Endodermal cell (in vitro differentiated cells): ENCODE results near the gene HOXA4. TPM values are rescaled to one million over a fixed set of nuclear protein-coding genes. Genes with fewer than 3 reads are reported as not detected.

Experiments used
- DNase-seq: peaks from one replicate; pipeline ENCODE4 v3.0.0-alpha.2; 2017
- H3K27ac ChIP-seq: 2 replicates; pipeline ENCODE4 v1.5.1; 2013; ENCODE audit warnings: mild to moderate bottlenecking, low read depth, low read length, moderate library complexity
- H3K27me3 ChIP-seq: 2 replicates; pipeline ENCODE4 v1.6.1; 2013; ENCODE audit warnings: mild to moderate bottlenecking, low read length, moderate library complexity; ENCODE audit not compliant: insufficient read depth, control insufficient read depth, poor library complexity, severe bottlenecking
- H3K36me3 ChIP-seq: 2 replicates; pipeline ENCODE4 v1.7.0; 2013; ENCODE audit warnings: mild to moderate bottlenecking, low read length, moderate library complexity; ENCODE audit not compliant: control insufficient read depth, insufficient read depth
- H3K4me1 ChIP-seq: one replicate; pipeline ENCODE4 v1.7.0; 2013; ENCODE audit warnings: low read length; ENCODE audit not compliant: control insufficient read depth, insufficient read depth
- H3K4me3 ChIP-seq: 2 replicates; pipeline ENCODE4 v1.5.1; 2013; ENCODE audit warnings: mild to moderate bottlenecking, low read length, moderate library complexity
- H3K9ac ChIP-seq: 2 replicates; pipeline ENCODE4 v1.6.1; 2013; ENCODE audit warnings: mild to moderate bottlenecking, low read length, moderate library complexity; ENCODE audit not compliant: poor library complexity, severe bottlenecking; ENCODE audit errors: extremely low read depth
- H3K9me3 ChIP-seq: 2 replicates; pipeline ENCODE4 v1.6.1; 2013; ENCODE audit warnings: mild to moderate bottlenecking, low read length, moderate library complexity; ENCODE audit not compliant: control insufficient read depth
- H3K27ac Mint-ChIP-seq: 2 replicates; pipeline ENCODE4 v1.8.0; 2020; ENCODE audit warnings: mixed read lengths
- H3K27me3 Mint-ChIP-seq: 2 replicates; pipeline ENCODE4 v1.8.0; 2021; ENCODE audit warnings: mild to moderate bottlenecking, mixed read lengths; ENCODE audit not compliant: insufficient read depth
- H3K36me3 Mint-ChIP-seq: 2 replicates; pipeline ENCODE4 v1.8.0; 2020; ENCODE audit warnings: low read depth, mixed read lengths
- H3K4me1 Mint-ChIP-seq: 2 replicates; pipeline ENCODE4 v1.8.0; 2020; ENCODE audit warnings: mixed read lengths
- H3K4me3 Mint-ChIP-seq: 2 replicates; pipeline ENCODE4 v1.8.0; 2020; ENCODE audit warnings: mild to moderate bottlenecking, moderate library complexity, mixed read lengths
- H3K9me3 Mint-ChIP-seq: 2 replicates; pipeline ENCODE4 v1.8.0; 2020; ENCODE audit warnings: mild to moderate bottlenecking, mixed read lengths
- WGBS, 2 experiments: methylation state at CpG; one replicate each; pipeline versions ENCODE4 v1.1.5 to v1.1.7; 2013; ENCODE audit warnings: missing lambda C conversion rate in 2 of 2, mixed read lengths in 1 of 2; ENCODE audit not compliant: insufficient coverage in 1 of 2, insufficient read length in 1 of 2; 5-methylcytosine and 5-hydroxymethylcytosine counted together
- total RNA-seq, 2 donors: library from RNA; stranded (reverse); fragmentation: NEBNext Ultra II Directional in 1 of 2; extraction: Animal tissue kit (Norgen Biotek cat#: 25700) in 1 of 2; gene quantifications; 2 replicates in 1 of 2; 3 replicates in 1 of 2; pipeline ENCODE4 v1.2.1, GENCODE V29; 2021
- TF ChIP-seq, protein P1 (sequence below): fragments of 200-600 bp; sonication (generic); conservative IDR thresholded peaks from 2 replicates; pipeline ENCODE4 v1.5.0; 2021; ENCODE audit warnings: antibody characterized with exemption, mild to moderate bottlenecking

The HOXA4 gene
- total RNA-seq, 2 donors from 2014 or later: not detected

DNA sequence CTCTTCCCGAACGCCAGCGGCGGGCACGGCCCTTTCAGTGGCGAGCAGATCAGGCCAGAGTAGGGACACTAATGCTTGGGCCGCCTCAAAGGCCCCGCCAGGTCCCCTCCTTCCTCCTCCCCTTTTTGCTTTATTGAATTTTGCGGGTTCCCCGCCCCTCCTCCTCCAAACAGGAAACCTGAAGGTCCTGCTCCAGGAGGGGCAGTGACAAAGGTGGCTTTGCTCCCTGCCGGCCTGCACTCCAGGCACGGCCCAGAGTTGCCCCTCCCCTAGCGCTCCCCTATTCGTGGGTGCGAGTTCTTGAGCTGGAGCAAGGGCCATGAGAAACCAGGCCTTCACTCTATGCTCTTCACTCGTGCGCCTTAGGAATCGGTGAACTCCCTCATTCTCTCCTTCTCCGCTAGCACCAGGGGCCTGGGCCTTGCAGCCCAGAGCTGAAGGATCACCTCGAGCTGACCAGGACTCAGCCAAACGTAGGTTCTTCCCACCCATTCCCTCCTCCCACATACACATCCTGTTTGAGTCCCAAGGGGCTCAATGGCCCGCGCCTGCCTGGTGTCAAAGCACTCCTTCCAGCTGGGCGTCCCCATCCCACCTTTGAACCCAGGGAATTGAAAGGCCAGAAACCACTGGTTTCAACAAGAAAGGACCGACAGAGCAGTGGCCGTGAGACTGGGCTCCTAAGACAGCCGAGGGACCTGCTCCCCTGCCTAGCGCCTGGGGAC lies 17.6 kb upstream of the HOXA4 start:
- Mint-ChIP-seq H3K4me1 (peaks cover 4% of the 10 kb centered on the region), H3K36me3 (no peaks in the 10 kb centered on the region), H3K9me3 (peaks cover 15% of the 10 kb centered on the region), H3K27ac (no peak overlapping the region), H3K27me3 (peaks cover 100% of the 10 kb centered on the region), H3K4me3 (no peak overlapping the region)
- Histone ChIP-seq H3K9me3 (peaks cover 18% of the 10 kb centered on the region), H3K4me3 (no peak overlapping the region), H3K4me1 (no peaks in the 10 kb centered on the region), H3K27me3 (peaks cover 100% of the 10 kb centered on the region), H3K9ac (no peak overlapping the region), H3K36me3 (no peaks in the 10 kb centered on the region), H3K27ac (peak overlapping the region; percentile 24)
- WGBS, 2 experiments: 25 to 57% methylated on average over 10 to 28 of the region's 28 CpGs
- peak; percentile 65 for DNase-seq
- TF ChIP-seq, protein P1, sequence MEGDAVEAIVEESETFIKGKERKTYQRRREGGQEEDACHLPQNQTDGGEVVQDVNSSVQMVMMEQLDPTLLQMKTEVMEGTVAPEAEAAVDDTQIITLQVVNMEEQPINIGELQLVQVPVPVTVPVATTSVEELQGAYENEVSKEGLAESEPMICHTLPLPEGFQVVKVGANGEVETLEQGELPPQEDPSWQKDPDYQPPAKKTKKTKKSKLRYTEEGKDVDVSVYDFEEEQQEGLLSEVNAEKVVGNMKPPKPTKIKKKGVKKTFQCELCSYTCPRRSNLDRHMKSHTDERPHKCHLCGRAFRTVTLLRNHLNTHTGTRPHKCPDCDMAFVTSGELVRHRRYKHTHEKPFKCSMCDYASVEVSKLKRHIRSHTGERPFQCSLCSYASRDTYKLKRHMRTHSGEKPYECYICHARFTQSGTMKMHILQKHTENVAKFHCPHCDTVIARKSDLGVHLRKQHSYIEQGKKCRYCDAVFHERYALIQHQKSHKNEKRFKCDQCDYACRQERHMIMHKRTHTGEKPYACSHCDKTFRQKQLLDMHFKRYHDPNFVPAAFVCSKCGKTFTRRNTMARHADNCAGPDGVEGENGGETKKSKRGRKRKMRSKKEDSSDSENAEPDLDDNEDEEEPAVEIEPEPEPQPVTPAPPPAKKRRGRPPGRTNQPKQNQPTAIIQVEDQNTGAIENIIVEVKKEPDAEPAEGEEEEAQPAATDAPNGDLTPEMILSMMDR: no peak

DNA sequence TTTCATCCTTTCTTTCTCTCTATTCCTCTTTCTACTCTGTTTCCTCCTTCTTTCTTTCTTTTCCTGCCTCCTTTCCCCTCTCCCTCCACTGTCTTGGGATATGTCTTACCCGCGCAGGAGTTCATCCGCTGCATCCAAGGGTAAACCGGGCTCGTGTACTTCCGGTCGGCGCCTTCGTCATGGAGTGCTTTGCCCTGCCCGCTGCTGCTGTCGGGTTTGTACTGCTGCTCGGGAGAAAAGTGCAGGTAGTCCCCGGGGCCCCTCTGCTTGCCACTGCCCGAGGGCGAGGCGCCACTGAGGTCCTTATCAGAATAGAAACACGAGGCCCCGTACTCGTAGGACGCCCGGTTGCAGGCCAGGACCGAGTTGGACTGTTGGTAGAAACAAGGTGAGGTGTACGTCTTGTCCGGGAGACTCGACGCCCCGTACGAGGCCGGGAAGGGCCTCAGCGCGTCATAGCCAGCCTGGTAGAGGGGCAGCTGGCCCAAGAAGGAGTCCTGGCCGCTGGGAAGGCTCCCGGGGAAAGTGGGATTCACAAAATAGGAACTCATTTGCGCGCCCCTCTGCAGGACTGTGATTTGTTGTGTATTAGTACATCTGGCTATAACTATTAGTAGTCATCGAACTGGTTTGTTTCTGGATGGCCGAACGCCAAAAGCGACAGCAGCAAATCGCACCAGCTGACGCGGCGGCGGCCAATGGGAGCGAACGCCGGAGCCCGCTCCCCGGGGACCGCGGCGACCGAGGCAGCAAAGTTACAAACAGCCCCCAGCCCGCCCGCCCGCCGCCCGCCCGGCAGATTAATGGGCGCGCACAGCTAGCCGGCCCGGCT lies 16.9 kb upstream of the HOXA4 start, which contains the start of gene HOXA6:
HOXA6 (minus strand) TSS at position 576 of the 832 bp plus-strand sequence; CDS start at position 551, 25 bp downstream.
- peak; percentile 63 for DNase-seq
- Mint-ChIP-seq H3K4me1 (peaks cover 8% of the 10 kb centered on the region), H3K4me3 (no peak within 1 kb of the TSS), H3K9me3 (peaks cover 15% of the 10 kb centered on the region), H3K27me3 (peaks cover 100% of the 10 kb centered on the region), H3K27ac (no peak within 1 kb of the TSS), H3K36me3 (no peaks in the 10 kb centered on the region)
- WGBS, 2 experiments: 19 to 20% methylated on average over 45 to 63 of the region's 63 CpGs
- Histone ChIP-seq H3K9ac (no peak within 1 kb of the TSS), H3K27me3 (peaks cover 100% of the 10 kb centered on the region), H3K36me3 (no peaks in the 10 kb centered on the region), H3K4me3 (no peak within 1 kb of the TSS), H3K4me1 (no peaks in the 10 kb centered on the region), H3K27ac (peak within 1 kb of the TSS; percentile 24), H3K9me3 (peaks cover 16% of the 10 kb centered on the region)
- TF ChIP-seq, protein P1: no peak

DNA sequence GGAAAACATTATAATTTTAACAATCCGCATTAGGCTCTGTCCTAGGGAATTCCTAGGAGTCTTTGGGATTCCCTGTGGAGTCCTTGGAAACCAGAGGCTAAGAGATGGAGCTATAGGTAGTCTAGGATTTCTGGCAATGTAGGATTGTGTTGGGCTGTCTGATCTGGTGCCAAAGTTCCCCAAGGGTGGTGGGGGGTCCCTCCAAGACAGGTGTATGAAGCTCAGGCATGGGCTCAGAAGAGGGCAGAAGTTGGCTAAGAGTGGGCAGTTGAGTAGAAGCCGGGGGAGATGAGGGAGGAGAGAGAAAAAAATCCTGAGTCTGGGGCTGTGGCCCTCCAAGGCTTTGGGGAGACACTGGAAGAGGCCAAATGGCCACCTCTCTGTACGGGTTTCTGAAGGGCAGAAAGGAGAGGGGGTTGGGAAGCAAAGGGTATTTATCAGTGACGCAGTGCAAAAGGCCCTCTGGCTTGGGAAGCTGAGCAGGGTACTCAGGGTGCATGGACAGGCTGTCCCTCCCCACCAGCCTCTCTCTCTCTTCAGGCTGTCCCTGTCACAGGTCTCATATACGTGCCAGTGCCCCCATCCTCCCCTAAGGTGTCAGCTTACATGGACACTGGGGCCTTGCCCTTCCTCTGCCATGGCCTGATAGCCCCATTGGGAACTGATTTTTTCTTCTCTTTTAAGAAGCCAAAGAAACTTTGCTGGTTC lies 16.1 kb upstream of the HOXA4 start:
- H3K9ac ChIP-seq: no peak overlapping the region
- no peaks in the 10 kb centered on the region for H3K36me3 ChIP-seq
- Mint-ChIP-seq H3K36me3 (no peaks in the 10 kb centered on the region), H3K27ac (no peak overlapping the region), H3K4me1 (peaks cover 9% of the 10 kb centered on the region), H3K27me3 (peaks cover 100% of the 10 kb centered on the region), H3K9me3 (peaks cover 15% of the 10 kb centered on the region), H3K4me3 (no peak overlapping the region)
- 38 to 55% methylated on average over 2 to 5 of the region's 5 CpGs for WGBS, 2 experiments
- peaks cover 16% of the 10 kb centered on the region for H3K9me3 ChIP-seq
- peaks cover 100% of the 10 kb centered on the region for H3K27me3 ChIP-seq
- H3K4me1 ChIP-seq: no peaks in the 10 kb centered on the region
- H3K27ac ChIP-seq: no peak overlapping the region
- no peak overlapping the region for H3K4me3 ChIP-seq
- TF ChIP-seq, protein P1: no peak
- DNase-seq: peak; percentile 41
